ENCODE results near the gene SEC14L1. TPM values are rescaled to one million over a fixed set of nuclear protein-coding genes. Genes with fewer than 3 reads are reported as not detected.

Gene SEC14L1
- total RNA-seq, 1 donor from 2014 or later: 79.6 TPM

DNA sequence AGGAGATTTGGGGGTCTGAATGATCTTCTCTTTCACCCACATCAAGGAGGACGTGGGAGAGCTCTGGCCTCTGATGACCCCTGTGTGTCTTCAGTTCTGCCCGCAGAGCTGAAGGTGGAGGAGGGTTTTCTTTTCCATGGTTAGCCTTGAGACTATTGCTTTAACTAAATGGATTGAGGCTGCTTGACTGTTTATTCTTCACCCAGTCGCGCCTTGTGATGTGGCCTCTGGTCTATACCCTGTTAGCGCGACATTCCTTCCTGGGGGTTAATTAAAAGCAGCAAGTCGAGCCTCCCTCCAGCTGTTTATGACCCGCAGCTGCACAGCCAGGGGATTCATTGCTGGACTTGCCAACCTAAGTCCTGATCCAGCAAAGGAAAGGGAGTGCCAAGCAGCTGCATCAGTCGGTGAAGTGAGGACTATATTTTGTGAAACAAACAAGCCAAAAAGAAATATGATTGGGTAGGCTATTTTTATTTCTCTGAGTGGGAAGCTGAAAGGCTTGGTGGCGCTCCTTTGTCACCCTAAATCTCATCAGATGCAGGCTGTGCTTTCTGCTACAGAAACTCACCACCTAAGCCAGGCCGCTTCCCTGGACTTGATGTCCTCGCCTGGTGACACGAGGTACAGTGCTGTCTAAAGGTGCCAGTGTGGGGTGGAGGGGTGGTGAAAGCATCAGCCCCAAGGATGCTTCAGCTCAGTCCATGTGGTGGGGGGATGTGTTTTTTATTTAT lies 11.0 kb upstream of the SEC14L1 start:
- Mint-ChIP-seq H3K9me3 (no peaks in the 10 kb centered on the region), H3K27me3 (peaks cover 4% of the 10 kb centered on the region), H3K4me3 (no peak overlapping the region), H3K36me3 (ENCODE audit: low read depth) (no peaks in the 10 kb centered on the region), H3K4me1 (peaks cover 6% of the 10 kb centered on the region), H3K27ac (no peak overlapping the region)
- ATAC-seq (ENCODE audit: low read depth) (no peak), DNase-seq (no peak)
- TF ChIP-seq, protein P1, sequence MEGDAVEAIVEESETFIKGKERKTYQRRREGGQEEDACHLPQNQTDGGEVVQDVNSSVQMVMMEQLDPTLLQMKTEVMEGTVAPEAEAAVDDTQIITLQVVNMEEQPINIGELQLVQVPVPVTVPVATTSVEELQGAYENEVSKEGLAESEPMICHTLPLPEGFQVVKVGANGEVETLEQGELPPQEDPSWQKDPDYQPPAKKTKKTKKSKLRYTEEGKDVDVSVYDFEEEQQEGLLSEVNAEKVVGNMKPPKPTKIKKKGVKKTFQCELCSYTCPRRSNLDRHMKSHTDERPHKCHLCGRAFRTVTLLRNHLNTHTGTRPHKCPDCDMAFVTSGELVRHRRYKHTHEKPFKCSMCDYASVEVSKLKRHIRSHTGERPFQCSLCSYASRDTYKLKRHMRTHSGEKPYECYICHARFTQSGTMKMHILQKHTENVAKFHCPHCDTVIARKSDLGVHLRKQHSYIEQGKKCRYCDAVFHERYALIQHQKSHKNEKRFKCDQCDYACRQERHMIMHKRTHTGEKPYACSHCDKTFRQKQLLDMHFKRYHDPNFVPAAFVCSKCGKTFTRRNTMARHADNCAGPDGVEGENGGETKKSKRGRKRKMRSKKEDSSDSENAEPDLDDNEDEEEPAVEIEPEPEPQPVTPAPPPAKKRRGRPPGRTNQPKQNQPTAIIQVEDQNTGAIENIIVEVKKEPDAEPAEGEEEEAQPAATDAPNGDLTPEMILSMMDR (IDR thresholded peaks at IDR 0.05): no peak
- CTCF ChIA-PET: no interaction called here
- intact Hi-C loops (cut with micrococcal nuclease): no loop called here
- POLR2A ChIA-PET: interaction anchor here (0.6 to 1.8 kb wide), 4 partner anchors 10 to 108 kb away, joined by 3 to 4 read pairs (median 4); no protein-coding TSS in a partner anchor

DNA sequence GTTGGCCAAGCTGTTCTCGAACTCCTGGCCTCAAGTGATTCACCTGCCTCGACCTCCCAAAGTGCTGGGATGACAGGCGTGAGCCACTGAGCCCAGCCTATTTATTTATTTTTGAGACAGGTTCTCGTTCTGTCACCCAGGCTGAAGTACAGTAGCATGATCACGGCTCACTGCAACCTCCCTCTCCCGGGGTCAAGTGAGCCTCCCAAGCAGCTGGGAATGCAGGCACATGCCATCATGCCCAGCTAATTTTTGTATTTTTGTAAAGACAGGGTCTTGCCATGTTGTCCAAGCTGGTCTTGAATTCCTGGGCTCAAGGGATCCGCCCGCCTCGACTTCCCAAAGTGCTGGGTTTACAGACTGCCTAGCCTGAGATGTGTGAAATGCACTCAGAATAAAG lies 10.2 kb upstream of the SEC14L1 start:
- ATAC-seq (ENCODE audit: low read depth) (no peak), DNase-seq (no peak)
- Mint-ChIP-seq H3K4me1 (peaks cover 6% of the 10 kb centered on the region), H3K4me3 (no peak overlapping the region), H3K27ac (no peak overlapping the region), H3K36me3 (ENCODE audit: low read depth) (no peaks in the 10 kb centered on the region), H3K27me3 (peaks cover 4% of the 10 kb centered on the region), H3K9me3 (no peaks in the 10 kb centered on the region)
- TF ChIP-seq, protein P1 (IDR thresholded peaks at IDR 0.05): no peak
- intact Hi-C loops (cut with micrococcal nuclease): no loop called here
- ChIA-PET CTCF (no interaction called here), POLR2A (interaction anchor here (1.7 kb wide), 1 partner anchor 10 kb away, joined by 4 read pairs; the partner anchor contains the start of gene SEC14L1)

DNA sequence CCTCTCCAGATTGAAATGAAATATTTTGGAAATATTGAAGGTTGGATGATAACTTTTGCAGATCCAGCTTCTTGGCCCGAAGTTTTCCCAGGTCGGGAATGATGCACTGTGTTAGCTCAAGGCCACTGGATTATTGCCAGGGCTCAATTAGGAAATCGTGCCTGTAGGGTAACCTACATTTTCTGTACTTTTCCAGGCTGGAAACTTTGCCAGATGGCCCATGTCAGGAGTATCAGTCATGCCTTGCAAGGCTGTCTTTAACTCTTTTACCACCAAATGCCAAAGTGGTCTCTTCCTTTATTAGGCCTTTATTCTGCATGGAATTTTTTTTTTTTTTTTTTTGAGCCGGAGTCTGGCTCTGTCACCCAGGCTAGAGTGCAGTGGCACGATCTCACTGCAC lies 8.9 kb upstream of the SEC14L1 start:
- DNase-seq (no peak), ATAC-seq (ENCODE audit: low read depth) (no peak)
- Mint-ChIP-seq H3K27ac (no peak overlapping the region), H3K27me3 (peaks cover 4% of the 10 kb centered on the region), H3K36me3 (ENCODE audit: low read depth) (no peaks in the 10 kb centered on the region), H3K9me3 (no peaks in the 10 kb centered on the region), H3K4me1 (peaks cover 10% of the 10 kb centered on the region), H3K4me3 (no peak overlapping the region)
- intact Hi-C loops (cut with micrococcal nuclease): no loop called here
- ChIA-PET POLR2A (interaction anchor here (1.7 kb wide), 1 partner anchor 9 kb away, joined by 4 read pairs; the partner anchor contains the start of gene SEC14L1), CTCF (interaction anchor here (0.6 kb wide), 1 partner anchor 152 kb away, joined by 4 read pairs; no protein-coding TSS in a partner anchor)
- TF ChIP-seq, protein P1 (IDR thresholded peaks at IDR 0.05): no peak

DNA sequence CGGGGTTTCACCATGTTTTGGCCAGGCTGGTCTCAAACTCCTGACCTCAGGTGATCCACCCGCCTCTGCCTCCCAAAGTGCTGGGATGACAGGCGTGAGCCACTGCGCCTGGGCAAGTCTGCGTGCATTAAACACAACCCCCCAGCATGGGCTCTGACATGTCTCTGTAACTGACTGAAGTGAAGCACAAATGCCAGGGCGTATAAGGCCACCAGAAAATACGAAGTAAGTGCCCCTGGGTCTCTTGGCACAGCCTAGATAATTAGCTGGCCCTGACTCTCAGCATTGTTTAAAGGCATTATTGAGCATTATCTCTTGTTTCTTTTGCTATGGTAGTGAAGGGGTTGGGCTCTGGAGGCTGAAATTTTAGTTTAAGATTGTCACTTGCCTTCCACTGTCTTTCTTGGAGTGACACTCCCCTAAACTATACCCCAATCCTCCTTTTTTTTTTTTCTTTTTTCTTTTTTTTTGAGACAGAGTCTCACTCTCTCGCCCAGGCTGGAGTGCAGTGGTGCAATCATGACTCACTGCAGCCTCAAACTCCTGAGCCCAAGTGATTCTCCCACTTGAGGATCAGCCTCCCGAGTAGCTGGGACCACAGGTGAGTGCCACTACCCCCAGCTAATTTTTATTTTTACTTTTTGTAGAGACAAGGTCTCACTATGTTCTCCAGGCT lies 8.2 kb upstream of the SEC14L1 start:
- TF ChIP-seq, protein P1 (IDR thresholded peaks at IDR 0.05): no peak
- intact Hi-C loops (cut with micrococcal nuclease): no loop called here
- peaks cover 9% of the 10 kb centered on the region for H3K4me1 Mint-ChIP-seq
- H3K36me3 Mint-ChIP-seq (ENCODE audit: low read depth): no peaks in the 10 kb centered on the region
- ChIA-PET CTCF (no interaction called here), POLR2A (interaction anchor here (1.7 kb wide), 1 partner anchor 8 kb away, joined by 4 read pairs; the partner anchor contains the start of gene SEC14L1)
- no peak overlapping the region for H3K4me3 Mint-ChIP-seq
- no peak for DNase-seq
- ATAC-seq (ENCODE audit: low read depth): no peak
- H3K27me3 Mint-ChIP-seq: peaks cover 4% of the 10 kb centered on the region
- no peaks in the 10 kb centered on the region for H3K9me3 Mint-ChIP-seq
- H3K27ac Mint-ChIP-seq: no peak overlapping the region

DNA sequence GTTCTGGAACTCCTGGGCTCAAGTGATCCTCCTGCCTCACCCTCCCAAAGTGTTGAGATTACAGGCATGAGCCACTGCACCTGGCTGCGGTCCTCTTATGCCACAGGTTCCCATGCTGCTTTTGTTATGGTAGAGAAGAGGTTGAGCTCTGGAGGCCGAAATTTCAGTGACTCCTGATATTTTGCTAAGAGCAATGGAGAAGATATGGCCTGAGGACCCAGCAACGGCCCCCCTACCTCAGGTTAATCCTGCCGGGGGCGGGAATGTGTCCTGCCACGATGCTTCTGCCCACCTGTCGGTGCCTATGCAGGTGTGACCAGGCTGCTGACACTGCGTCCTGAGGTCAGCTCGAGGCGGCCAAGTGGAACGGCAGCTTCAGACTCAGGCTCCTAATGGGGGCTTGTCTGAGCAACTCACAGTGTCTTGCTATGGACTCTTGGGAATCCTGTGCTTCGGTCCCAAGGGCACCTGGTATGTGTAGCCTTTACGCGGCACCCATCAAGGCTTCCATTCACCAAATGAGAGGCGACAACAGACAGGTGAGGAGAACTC lies 7.6 kb upstream of the SEC14L1 start:
- ATAC-seq (ENCODE audit: low read depth) (no peak), DNase-seq (no peak)
- Mint-ChIP-seq H3K4me3 (no peak overlapping the region), H3K27ac (no peak overlapping the region), H3K36me3 (ENCODE audit: low read depth) (no peaks in the 10 kb centered on the region), H3K27me3 (peaks cover 4% of the 10 kb centered on the region), H3K4me1 (peaks cover 9% of the 10 kb centered on the region), H3K9me3 (no peaks in the 10 kb centered on the region)
- POLR2A ChIA-PET: no interaction called here
- CTCF ChIA-PET: no interaction called here
- TF ChIP-seq, protein P1 (IDR thresholded peaks at IDR 0.05): no peak
- intact Hi-C loops (cut with micrococcal nuclease): no loop called here
